Measurements from ENCODE around the gene EEF2K. TPM values are rescaled to one million over a fixed set of nuclear protein-coding genes. Genes with fewer than 3 reads are reported as not detected.

EEF2K gene
- total RNA-seq, 2 donors from 2014 or later, result 33.6 to 45.7 TPM

DNA sequence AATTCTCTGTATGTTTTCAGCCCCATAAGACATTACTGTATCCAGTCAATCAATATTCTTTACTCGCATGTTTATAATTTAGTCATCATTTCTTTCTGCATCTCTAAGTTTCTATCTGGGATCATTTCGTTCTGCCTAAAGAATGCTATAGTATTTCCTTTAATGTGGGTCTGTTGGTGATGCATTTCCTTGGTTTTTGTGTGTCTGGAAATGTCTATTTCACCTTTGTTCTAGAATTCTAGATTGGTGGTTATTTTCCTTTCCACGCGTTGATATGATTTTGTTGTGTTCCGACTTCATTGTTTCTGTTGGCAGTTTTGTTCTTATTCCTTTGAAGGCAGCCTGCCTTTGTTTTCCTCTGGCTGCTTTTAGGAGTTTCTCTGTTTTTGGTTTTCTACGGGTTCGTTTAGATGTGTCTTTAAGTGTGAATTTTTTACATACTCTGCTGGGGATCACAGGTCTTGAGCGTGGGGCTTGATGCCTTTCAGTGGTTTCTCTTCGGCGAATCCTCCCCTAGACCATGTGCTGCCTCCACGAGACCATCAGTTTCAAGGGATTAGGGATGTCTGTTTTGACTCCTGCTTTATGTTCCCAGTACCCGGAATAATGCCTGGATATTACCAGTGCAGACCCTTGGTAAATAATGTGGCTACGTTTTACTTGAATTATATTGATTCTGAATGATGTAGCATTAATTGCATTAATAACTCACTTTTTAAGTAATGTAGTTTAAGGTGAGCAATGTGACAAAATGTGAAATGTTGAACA, 114.7 kb downstream of the EEF2K start:
- intact Hi-C loops (cut with DNase I), result loop anchor here in 1 of 2 donors (1.0 kb wide), 1 partner anchor 50 kb away; no protein-coding TSS in a partner anchor
- no peak for DNase-seq (ENCODE audit: low spot score)

DNA sequence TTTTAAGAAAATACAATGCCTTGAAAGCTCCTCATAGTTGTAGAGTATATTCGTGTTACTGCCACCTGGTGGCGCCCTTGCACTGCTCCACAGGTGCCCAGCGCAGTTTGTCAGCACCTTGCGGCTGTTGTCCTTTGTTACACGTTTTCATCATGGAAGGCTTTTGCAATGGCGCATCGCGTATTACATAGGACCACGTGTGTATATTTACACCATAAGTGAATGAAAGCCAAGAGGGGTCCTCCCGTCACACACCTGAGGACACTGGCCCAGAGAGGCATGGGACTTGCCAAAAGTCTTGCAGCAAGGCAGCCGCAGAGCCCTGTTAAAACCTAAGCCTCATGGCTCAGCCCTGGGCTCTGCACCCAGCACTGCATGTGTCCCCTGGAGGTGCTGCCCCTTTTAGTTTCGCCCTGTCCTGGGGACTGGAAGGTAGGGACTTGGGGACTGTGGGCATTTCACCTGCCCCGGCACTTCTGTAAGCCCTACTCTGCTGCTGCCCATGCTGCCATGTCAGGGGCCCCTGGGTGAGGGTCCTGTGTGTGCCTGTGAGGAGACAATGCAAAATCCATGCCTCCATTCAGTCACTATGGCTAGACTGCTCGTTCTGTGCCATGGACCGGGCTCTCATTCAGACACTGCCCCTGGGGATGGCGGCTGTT, 115.4 kb downstream of the EEF2K start:
- intact Hi-C loops (cut with DNase I), result loop anchor here in 1 of 2 donors (1.0 kb wide), 1 partner anchor 49 kb away; no protein-coding TSS in a partner anchor
- no peak for DNase-seq (ENCODE audit: low spot score)

DNA sequence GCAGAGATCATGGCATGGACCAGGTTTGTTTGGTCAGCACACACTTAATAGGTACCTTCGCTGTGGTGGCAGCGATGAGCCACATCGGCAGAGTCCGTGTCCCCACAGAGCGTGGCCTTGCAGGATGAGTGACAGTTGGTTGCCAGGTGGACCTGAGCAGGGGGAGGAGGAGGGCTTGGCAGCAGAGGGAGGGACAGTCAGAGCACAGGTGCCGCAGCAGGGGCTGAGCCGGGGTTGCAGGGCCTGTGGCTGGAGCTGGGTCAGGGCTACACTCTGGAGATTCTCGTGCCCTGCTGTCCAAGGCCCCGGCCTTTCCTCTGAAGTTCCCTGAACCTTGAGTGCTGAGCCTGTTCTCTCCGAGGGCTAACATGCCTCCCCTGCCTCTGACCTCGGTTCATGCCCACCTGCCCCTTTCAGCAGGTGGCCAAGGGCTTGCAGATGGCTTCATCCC, 116.0 kb downstream of the EEF2K start:
- peak; percentile 65 for DNase-seq (ENCODE audit: low spot score)
- intact Hi-C loops (cut with DNase I), result no loop called here

DNA sequence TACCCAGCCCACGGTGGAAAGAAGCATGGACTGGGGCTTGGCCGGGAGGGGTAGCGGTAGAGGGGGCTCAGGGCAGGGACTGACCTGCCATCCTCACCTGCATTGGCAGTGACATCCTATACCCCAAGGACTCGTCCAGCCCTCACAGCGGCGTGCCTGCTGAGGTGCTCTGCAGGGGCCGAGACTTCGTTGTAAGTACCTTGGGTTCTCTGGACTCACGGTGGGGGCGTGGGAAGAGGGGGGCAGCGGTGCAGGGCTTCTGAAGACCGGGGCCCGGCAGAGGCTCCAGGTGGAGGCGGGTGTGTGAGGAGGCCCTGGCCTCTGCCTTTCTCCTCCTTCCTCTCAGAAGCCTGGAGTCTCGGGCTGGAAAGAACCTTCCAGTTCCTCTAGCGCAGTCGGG, 116.7 kb downstream of the EEF2K start:
- DNase-seq (ENCODE audit: low spot score), result no peak
- intact Hi-C loops (cut with DNase I), result no loop called here

DNA sequence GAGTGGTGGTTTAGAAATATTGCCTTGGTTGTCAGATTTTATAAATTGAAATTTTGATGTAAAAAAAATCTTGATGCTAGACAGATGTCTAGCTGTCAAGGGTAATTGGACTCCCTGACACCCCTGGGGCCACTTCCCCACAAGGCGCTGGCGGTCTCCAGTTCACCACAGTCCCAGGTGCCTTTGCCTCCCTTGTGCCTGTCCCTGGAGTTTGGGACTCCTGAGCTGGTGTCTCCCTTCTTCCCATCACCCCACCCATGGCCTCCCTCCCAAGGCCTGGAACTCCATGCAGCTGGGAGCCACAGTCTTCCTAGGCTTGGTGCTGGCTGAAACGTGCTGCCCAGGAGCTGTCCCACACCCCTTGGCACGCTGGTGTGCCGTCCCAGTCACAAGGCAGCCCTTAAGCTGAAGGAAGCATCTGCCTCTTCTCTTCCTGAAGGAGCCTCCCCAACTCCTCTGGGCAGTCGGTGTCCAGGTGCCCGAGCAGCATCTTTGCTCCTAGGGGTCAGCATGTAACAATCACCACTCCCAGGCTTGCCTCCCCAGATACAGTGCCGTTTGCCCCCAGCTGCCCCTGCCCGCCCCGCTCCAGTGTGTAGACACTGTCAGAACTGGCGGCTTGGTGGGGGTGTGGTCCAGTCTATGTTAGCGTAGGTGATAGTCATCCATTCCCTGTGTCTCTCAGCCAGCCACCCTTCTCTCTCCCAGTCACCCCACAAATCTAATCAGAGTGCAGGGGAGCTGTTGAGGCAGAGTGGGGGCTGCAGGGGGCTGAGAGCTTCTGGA, 117.3 kb downstream of the EEF2K start:
- DNase-seq (ENCODE audit: low spot score), result no peak
- intact Hi-C loops (cut with DNase I), result no loop called here

DNA sequence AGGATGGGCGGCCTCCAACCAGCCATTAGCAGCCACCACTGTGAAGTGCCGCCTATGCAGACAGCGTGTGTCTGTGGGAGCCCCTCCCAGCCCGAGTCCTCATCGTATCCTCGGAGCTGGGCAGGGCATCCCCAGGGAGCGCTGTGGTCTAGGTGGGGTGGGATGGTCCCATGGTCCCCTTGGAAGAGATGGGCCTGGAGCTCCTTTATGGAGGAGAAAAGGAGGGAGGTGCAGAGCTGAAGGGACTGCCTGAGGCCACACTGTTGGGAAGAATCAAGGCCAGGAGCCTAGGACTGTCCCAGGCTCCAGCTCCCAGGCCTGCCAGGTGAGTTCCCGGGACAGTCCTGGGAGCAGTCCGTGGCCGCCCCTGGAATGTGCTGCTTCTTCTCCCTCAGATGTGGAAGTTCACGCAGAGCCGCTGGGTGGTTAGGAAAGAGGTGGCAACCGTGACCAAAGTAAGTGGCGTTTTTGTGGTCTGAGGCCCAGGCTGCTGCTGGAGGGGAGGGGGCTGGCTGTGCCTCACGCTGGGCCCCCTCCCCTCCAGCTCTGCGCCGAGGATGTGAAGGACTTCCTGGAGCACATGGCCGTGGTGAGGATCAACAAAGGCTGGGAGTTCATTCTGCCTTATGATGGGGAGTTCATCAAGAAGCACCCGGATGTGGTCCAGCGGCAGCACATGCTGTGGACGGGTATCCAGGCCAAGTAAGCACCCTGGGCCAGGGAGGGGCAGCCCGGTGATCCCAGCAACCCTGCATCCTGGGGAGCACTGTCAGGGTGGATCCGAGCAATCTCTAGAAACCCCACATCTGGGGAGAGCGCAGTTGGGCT, 118.1 kb downstream of the EEF2K start:
- DNase-seq (ENCODE audit: low spot score), result no peak
- intact Hi-C loops (cut with DNase I), result no loop called here

DNA sequence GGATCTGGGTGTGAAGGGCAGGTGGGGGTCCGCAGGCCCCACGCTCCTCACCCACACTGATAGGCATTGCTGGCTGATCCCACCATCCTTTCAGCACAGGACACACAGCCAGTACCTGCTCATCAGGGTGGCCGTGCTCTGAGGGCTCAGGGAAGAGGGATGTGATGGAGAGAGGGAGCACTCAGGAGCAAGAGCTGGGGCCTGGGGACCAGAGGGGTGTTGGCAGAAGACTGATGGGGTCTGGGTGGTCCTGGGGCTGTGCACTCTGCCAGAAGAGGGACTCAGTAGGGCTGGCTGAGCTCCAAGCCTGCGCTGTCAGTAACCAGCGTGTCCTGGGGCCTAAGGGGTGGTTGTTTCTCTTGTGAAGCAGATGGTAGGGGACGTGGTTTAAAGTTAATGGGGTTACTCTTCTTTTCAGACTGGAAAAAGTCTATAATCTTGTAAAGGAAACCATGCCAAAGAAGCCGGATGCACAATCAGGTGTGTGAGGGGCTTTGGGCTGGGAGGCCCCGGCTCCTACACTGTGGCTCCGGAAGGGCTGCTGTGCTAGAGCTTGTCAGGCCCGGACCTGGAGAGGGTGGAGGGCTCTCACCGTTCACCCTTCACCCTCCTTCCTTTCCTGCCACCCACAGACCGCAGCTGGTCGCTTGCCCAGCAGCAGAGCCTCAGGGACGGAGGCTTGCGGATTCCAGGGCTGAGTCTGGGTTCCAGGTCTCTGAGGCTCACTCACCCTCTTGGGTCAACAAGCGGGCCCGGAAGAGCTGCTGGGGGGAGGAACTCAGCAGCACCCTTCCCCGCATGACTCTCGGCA, 118.9 kb downstream of the EEF2K start:
- intact Hi-C loops (cut with DNase I), result no loop called here
- no peak for DNase-seq (ENCODE audit: low spot score)

DNA sequence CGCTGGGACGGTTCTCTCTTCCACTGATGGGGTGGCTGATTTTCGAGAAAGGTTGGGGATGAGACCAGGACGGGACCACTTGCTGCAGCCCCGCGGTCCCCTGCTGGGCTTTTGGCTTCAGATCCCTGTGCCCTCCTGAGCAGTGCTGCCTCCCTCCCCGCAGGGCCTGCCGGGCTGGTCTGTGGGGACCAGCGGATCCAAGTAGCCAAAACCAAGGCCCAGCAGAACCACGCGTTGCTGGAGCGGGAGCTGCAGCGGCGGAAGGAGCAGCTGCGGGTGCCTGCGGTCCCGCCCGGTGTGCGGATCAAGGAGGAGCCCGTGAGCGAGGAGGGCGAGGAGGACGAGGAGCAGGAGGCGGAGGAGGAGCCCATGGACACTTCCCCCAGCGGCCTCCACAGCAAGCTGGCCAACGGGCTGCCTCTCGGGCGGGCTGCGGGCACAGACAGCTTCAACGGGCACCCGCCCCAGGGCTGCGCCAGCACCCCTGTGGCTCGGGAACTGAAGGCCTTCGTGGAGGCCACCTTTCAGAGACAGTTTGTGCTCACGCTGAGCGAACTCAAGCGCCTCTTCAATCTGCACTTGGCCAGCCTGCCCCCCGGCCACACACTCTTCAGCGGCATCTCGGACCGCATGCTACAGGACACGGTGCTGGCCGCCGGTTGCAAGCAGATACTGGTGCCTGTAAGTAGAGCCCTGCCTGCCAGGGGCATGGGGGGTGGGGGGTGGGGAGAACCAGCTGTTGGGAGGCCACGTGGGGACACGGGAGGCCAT, 119.7 kb downstream of the EEF2K start:
- intact Hi-C loops (cut with DNase I), result no loop called here
- DNase-seq (ENCODE audit: low spot score), result no peak

DNA sequence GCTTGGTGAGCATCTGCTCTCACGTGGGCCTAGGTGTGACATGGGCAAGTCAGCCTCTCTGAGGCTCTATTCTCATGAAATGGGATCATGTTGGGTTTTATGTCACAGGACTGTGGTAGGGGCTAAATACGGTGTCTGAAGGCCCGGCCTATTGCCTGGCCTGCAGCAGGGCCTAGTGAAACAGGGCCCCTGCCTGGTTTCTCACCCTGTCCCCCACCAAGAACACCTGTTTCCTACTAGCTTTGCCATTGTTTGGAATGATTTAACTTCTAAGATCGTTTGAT, 120.2 kb downstream of the EEF2K start:
- intact Hi-C loops (cut with DNase I), result no loop called here
- no peak for DNase-seq (ENCODE audit: low spot score)

DNA sequence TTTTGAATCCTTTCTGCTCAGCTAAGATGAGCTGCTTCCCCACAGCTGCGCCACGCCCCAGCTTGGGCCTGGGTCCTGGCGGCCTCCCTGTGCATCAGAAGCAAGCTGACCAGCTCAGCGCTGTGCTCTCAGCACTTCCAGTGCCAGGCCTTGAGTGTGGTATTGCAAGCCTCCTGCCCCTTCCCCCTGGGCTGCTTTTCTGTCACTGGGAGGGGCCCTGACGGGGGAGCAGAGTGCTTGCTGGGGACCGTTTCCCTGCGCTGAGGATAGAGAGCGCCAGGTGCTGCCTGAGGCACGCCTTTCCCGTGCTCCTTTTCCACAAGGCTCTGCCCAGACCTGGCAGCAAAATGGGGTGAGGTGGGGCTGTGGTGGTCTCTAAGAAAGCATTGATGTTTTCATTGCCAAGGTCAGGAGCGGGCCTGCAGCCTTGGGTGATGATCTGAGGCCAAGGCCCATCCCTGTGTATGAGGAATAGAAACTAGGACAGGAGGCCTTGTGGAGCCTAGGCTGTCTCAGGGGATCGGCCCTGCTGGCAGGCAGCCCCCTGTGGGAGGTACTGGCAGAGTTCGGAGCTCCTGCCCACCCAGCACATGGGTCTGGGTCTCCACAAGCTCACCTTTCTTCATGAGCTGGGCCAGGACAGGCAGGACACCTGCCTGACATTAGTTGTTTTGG, 120.8 kb downstream of the EEF2K start:
- intact Hi-C loops (cut with DNase I), result no loop called here
- no peak for DNase-seq (ENCODE audit: low spot score)

DNA sequence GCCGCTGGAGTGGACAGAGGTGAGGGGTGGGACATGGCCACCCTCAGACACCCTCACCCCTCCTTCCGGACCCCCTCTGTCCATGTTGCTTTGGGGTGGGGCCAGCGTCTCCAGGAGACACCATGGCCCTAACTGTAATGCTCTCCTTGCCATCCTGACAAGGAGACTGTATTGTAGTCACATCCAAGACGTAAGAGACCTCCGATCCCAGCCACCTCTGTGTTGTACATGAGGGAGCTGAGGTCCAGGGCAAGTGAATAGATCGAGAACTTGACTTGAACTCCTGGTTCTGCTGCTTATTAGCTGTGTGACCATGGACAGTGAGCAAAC, 121.3 kb downstream of the EEF2K start:
- intact Hi-C loops (cut with DNase I), result no loop called here
- DNase-seq (ENCODE audit: low spot score), result no peak

DNA sequence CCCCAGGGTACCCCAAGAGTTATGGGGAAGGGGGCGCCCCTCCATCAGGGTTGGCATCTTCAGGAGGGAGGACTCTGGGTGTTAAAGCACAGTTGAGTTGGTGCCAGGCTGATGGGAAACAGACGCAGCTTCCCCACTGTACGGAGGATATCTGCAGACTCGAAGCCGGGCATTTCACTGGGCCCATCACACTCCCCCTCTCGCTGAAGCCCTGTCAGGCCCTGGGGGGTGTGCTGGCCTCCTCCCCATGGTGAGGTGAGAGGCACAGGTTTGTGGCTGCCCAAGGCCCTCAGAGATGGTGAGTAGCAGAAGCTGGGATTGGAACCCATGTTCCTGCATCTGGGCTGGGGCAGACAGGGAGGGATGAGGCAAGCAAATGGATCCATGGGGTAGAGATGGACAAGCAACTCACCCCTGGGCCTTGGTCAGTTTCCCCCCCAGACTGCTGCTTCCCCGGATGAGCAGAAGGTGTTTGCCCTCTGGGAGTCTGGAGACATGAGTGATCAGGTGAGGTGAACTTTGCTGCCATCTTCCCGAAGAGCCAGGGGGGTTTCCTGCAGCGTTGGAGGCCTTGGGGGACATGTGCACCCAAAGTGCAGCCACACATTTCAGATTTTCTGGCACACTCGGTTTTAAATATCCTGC, 122.1 kb downstream of the EEF2K start:
- intact Hi-C loops (cut with DNase I), result no loop called here
- no peak for DNase-seq (ENCODE audit: low spot score)

DNA sequence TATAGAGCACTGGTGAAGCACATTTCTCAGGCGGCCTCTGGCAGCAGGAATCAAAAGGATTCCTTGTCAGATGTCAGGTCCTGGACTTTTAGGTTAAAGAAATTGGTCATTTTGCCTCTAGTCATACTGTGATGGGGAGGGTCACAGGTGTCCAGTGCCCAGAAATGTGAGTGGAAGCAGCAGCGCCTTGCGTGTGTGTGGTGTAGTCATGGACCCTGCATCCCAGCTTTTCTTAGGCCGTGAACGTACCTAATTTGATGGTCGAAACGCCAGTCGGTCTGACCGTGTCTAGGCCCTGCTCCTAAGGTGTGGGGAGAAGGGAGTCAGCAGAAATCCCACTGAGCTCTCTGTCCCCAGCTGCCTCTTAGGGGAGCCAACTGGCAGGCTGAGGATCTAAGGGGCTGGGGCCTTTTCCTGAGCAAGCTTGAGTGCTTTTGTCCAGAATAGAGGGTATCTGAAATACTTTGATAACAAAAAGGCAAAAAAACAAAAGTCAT, 123.2 kb downstream of the EEF2K start:
- intact Hi-C loops (cut with DNase I), result no loop called here
- no peak for DNase-seq (ENCODE audit: low spot score)

DNA sequence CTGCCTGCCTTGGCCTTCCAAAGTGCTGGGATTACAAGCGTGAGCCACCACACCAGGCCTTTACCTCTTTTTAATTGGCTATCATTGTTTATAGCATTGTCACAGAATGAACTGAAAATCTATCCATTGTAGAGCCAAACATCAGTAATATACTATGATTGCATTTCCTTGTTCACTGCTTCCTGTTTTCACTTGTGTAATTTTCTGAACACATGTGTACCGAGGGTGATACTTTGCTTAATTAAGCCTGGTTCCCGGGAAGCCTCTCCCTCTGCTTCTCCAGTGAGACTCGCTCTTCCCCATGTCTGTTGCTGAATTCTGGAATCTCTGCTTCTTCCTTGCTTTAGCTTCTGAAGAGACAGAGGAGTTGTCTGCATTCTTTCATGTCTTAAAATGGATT, 124.2 kb downstream of the EEF2K start:
- intact Hi-C loops (cut with DNase I), result no loop called here
- DNase-seq (ENCODE audit: low spot score), result no peak

DNA sequence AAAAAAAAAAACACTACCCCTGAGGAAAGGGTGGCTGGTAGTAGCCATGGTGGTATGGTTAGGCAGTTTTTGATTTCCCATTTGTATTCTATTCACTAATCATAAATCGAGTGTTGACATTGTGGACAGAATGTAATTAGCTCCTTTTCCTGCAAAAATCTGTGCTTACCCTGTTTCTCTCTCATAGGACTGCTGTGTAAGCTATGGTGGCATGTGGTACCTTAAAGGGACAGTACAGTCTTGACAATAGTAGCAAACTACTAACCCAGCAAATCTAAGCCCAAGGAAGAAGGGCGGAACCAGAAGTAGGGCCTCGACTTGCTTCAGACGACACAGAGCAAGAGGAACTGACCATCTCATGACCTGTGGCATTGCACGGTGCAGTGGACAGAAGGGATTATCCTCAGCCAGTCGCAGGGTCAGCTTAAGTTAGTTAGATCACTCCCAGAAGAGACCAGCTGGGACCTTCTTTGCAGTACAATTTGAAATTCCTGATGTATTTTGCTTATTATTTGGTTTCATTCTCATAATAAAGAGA, 127.4 kb downstream of the EEF2K start:
- intact Hi-C loops (cut with DNase I), result no loop called here
- no peak for DNase-seq (ENCODE audit: low spot score)

DNA sequence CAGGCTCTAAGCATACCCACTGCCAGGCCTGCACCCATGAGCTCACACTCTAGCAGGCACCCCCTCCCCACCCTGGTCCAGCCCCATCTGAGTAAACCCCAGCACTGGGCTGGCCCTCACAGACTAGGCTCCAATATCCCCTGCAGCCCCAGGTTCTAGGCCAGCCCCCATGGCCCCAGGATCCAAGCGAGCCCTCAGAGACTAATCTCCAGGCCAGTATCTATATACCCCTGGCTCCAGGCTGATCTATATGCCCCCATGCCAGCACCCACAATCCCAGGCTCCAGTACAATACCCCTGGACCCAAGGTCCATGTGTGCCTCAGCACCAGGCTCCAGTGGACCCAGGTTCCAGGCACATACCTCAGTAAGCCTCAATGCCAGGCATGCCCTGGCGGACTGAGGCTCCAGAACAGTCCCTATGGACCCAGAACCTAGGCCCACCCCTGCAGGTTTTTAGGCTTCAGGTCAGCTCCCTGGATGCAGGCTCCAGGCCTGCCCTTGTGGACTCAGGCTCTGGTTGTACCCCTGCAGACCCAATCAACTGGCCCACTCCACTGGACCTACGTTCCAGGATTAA, 129.7 kb downstream of the EEF2K start:
- intact Hi-C loops (cut with DNase I), result no loop called here
- no peak for DNase-seq (ENCODE audit: low spot score)

All from posterior vena cava (tissue), 2 donors.